GM12801 (cell line): ENCODE results near the gene OPCML.

ENCODE experiments used
- CTCF ChIP-seq: IDR thresholded peaks from one replicate; pipeline ENCODE4 v1.5.1; 2011; ENCODE audit warnings: control low read depth; ENCODE audit not compliant: insufficient read length; ENCODE audit errors: extremely low read depth

The OPCML gene

GRCh38 chr11:133011604-133012003, 520.7 kb downstream of the OPCML start:
- TF ChIP-seq CTCF: no peak

- no peak for TF ChIP-seq CTCF
These were observed 525.2 kb downstream of the OPCML start for GRCh38 chr11:133007027-133007584.

DNA sequence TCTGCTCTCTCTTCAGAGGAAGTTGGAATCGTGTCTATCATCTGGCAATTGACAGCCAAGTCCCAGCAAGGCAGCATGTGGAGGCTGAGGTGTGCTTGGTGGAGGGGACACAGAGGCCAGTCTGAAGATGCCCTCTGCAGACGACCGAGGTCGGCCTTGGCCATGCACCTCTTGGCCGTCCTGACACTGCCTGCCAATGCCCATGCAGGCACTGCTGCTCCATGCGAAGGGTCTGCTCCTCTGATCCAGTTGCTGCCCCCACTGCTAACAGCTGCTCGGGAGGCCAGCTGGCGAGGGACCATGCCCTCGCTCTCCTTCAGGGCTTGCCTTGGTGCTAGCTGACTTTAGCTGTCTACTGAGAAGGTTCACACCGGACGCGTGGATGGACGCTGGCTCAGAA, 527.9 kb downstream of the OPCML start:
- no peak for TF ChIP-seq CTCF

- TF ChIP-seq CTCF: no peak
These were observed 532.8 kb downstream of the OPCML start for GRCh38 chr11:132999516-132999915.

- no peak for TF ChIP-seq CTCF
These were observed 533.3 kb downstream of the OPCML start for GRCh38 chr11:132999031-132999430.

DNA sequence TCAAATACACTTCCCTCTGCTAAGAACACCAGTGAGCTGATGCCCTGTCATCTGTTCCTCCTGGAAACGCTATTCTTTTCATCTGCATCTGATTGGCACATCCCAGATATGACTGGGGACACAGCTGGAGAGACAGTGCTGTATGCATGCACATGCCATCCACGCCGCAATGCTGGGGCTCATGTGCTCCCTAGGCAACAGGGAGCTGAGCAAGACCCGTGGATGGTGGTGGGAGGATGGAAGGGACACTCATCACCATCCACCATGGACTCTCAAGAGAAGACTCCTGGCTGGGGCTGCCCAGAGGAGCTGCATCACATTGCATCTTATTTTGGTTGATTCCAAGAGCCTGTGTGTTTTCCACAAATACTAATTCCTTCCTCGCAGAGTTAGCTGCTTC, 534.9 kb downstream of the OPCML start:
- TF ChIP-seq CTCF: no peak

DNA sequence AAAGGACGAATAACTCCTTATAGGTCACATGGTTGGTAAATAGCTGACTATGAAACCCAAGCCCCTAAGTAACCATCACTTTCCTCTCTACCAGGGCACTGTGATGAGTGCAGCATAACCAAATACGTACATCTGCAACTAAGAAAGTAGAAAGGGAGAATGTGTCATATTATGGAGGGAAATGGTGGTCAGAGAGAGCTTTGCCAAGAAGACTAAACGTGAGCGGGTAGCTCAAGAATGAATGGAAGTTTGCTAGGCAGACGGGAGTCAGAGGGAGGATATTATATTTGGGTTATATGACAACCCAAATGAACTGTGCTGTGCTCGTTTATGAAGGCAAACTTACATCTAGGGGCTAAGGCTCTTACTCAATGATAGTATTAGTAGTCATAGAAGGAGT, 537.3 kb downstream of the OPCML start:
- no peak for TF ChIP-seq CTCF
